ENCODE data around the gene DISC1. TPM values are rescaled to one million over a fixed set of nuclear protein-coding genes. Genes with fewer than 3 reads are reported as not detected.

Gene DISC1
- total RNA-seq, 5 donors from 2014 or later (not counting 1 experiment from before 2014, with no cell fraction given) = 12.9 to 37.0 (median 14.6) TPM

GRCh38 chr1:231887166-231887565 lies 260.6 kb downstream of the DISC1 start:
- H3K27ac ChIP-seq (ENCODE audit: low read length) = no peak overlapping the region
- H3K27ac Mint-ChIP-seq = no peak overlapping the region
- DNase-seq = no peak
- no peaks in the 10 kb centered on the region for H3K27me3 Mint-ChIP-seq
- H3K9me3 Mint-ChIP-seq = peaks cover 0 to under 1% (median 0%) of the 10 kb centered on the region in 3 donors
- no peaks in the 10 kb centered on the region for H3K9me3 ChIP-seq
- H3K4me1 ChIP-seq (ENCODE audit: control insufficient read depth in 1 of 2, extremely low read depth in 1 of 2, insufficient read depth in 2 of 2, low read length in 2 of 2) = peaks cover 0 to 3% of the 10 kb centered on the region in 2 experiments
- H3K4me3 ChIP-seq (ENCODE audit: control insufficient read depth in 1 of 2, extremely low read depth in 1 of 2, low read length in 1 of 2) = no peak overlapping the region
- no peak for ATAC-seq (replicated peaks in 1 of 4)
- peaks cover 7 to 27% (median 7%) of the 10 kb centered on the region in 3 donors for H3K4me1 Mint-ChIP-seq
- CTCF ChIA-PET = no interaction called here
- POLR2A ChIA-PET = no interaction called here
- H3K36me3 Mint-ChIP-seq = peaks cover 28% of the 10 kb centered on the region
- 100% methylated on average over 1 of the region's 3 CpGs for WGBS (ENCODE audit: insufficient coverage)
- H3K36me3 ChIP-seq (ENCODE audit: control insufficient read depth in 2 of 2, extremely low read depth in 1 of 2, insufficient read depth in 1 of 2, low read length in 1 of 2) = no peaks in the 10 kb centered on the region
- no peak overlapping the region for H3K4me3 Mint-ChIP-seq
- no peaks in the 10 kb centered on the region for H3K27me3 ChIP-seq (replicated peaks in 1 of 2; ENCODE audit: control insufficient read depth in 2 of 2, extremely low read depth in 1 of 2, insufficient read depth in 2 of 2, low read length in 1 of 2)

GRCh38 chr1:231887866-231888265 lies 261.3 kb downstream of the DISC1 start:
- 97% methylated on average over 3 of the region's 6 CpGs for WGBS (ENCODE audit: insufficient coverage)
- CTCF ChIA-PET = no interaction called here

DNA sequence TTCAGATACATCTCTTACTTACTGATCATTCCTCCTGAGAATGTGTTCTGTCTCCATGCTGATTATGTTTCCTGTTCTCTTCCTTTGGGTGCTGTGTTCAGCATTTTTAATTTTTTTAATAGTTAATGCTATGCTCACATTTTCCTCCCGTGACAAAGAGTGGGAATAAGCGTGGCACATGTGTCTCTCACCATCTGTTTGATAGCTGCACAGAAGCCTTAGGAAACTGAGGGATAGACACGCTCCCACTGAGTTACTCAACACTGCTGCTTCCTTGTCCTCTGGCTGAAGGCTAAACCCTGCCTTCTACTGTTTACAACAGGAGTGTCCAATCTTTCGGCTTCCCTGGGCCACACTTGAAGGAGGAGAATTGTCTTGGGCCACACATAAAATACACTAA lies 264.2 kb downstream of the DISC1 start:
- no peaks in the 10 kb centered on the region for H3K27me3 Mint-ChIP-seq
- no peak overlapping the region for H3K27ac ChIP-seq (ENCODE audit: low read length)
- no peak overlapping the region for H3K4me3 Mint-ChIP-seq
- no peaks in the 10 kb centered on the region for H3K9me3 ChIP-seq
- ChIA-PET CTCF (interaction anchor here in 1 of 2 donors (1.0 kb wide), 1 partner anchor 28 kb away, joined by 3 read pairs; no protein-coding TSS in a partner anchor), POLR2A (no interaction called here)
- H3K4me3 ChIP-seq (ENCODE audit: control insufficient read depth in 1 of 2, extremely low read depth in 1 of 2, low read length in 1 of 2) = no peak overlapping the region
- H3K36me3 ChIP-seq (ENCODE audit: control insufficient read depth in 2 of 2, extremely low read depth in 1 of 2, insufficient read depth in 1 of 2, low read length in 1 of 2) = no peaks in the 10 kb centered on the region
- DNase-seq = no peak
- H3K4me1 Mint-ChIP-seq = peaks cover 0 to 20% (median 10%) of the 10 kb centered on the region in 3 donors
- H3K9me3 Mint-ChIP-seq = peaks cover 0 to 5% (median 3%) of the 10 kb centered on the region in 3 donors
- peaks cover 17% of the 10 kb centered on the region for H3K36me3 Mint-ChIP-seq
- 90% methylated on average over 2 of the region's 4 CpGs for WGBS (ENCODE audit: insufficient coverage)
- no peaks in the 10 kb centered on the region for H3K27me3 ChIP-seq (replicated peaks in 1 of 2; ENCODE audit: control insufficient read depth in 2 of 2, extremely low read depth in 1 of 2, insufficient read depth in 2 of 2, low read length in 1 of 2)
- no peaks in the 10 kb centered on the region for H3K4me1 ChIP-seq (ENCODE audit: control insufficient read depth in 1 of 2, extremely low read depth in 1 of 2, insufficient read depth in 2 of 2, low read length in 2 of 2)
- no peak for ATAC-seq (replicated peaks in 1 of 4)
- H3K27ac Mint-ChIP-seq = no peak overlapping the region

More at GRCh38 chr1:231887866-231888265, 261.3 kb downstream of the DISC1 start:
- H3K27me3 Mint-ChIP-seq = no peaks in the 10 kb centered on the region
- Histone ChIP-seq H3K27me3 (replicated peaks in 1 of 2; ENCODE audit: control insufficient read depth in 2 of 2, extremely low read depth in 1 of 2, insufficient read depth in 2 of 2, low read length in 1 of 2) (no peaks in the 10 kb centered on the region), H3K27ac (ENCODE audit: low read length) (no peak overlapping the region), H3K4me3 (ENCODE audit: control insufficient read depth in 1 of 2, extremely low read depth in 1 of 2, low read length in 1 of 2) (no peak overlapping the region), H3K9me3 (no peaks in the 10 kb centered on the region), H3K36me3 (ENCODE audit: control insufficient read depth in 2 of 2, extremely low read depth in 1 of 2, insufficient read depth in 1 of 2, low read length in 1 of 2) (no peaks in the 10 kb centered on the region), H3K4me1 (ENCODE audit: control insufficient read depth in 1 of 2, extremely low read depth in 1 of 2, insufficient read depth in 2 of 2, low read length in 2 of 2) (peaks cover 0 to 3% of the 10 kb centered on the region in 2 experiments)
- peaks cover 0 to 5% (median 0%) of the 10 kb centered on the region in 3 donors for H3K9me3 Mint-ChIP-seq
- ATAC-seq (replicated peaks in 1 of 4) (no peak), DNase-seq (no peak)
- no peak overlapping the region for H3K27ac Mint-ChIP-seq
- H3K36me3 Mint-ChIP-seq = peaks cover 22% of the 10 kb centered on the region
- no peak overlapping the region for H3K4me3 Mint-ChIP-seq
- peaks cover 5 to 20% (median 7%) of the 10 kb centered on the region in 3 donors for H3K4me1 Mint-ChIP-seq
- POLR2A ChIA-PET = no interaction called here

DNA sequence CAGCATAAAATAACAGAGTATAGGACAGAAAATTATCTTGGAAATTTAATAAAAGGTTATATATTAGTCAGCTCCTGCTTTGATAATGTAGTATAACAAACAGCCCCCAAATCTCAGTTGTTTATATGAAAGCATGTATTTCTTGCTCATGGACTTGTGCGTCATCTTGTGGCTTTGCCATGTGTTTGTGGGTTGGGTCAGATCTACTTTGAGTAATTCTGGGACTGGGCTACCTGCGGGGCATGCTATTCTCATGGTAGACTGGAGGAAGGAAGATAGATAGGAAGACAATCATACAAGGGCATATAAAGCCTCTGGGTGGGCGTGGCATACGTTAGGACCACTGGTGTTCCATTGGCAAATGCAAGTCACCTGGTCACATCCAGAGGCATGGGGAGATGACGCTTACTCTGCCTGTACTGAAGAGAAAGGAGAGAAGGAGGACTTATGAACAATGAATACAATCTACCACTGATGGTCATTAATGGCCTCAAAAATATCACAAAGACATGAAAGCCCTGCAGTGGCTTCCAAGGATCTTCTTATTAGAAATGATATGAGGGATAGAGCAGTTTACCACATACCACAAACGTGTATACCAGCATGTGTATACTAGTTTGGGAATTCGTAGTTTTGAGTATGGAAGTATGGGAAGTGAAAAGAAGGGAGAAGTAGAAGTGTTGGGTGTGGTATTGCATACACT lies 267.0 kb downstream of the DISC1 start:
- Histone ChIP-seq H3K4me1 (ENCODE audit: control insufficient read depth in 1 of 2, extremely low read depth in 1 of 2, insufficient read depth in 2 of 2, low read length in 2 of 2) (no peaks in the 10 kb centered on the region), H3K36me3 (ENCODE audit: control insufficient read depth in 2 of 2, extremely low read depth in 1 of 2, insufficient read depth in 1 of 2, low read length in 1 of 2) (no peaks in the 10 kb centered on the region), H3K4me3 (ENCODE audit: control insufficient read depth in 1 of 2, extremely low read depth in 1 of 2, low read length in 1 of 2) (no peak overlapping the region), H3K9me3 (no peaks in the 10 kb centered on the region), H3K27ac (ENCODE audit: low read length) (no peak overlapping the region), H3K27me3 (replicated peaks in 1 of 2; ENCODE audit: control insufficient read depth in 2 of 2, extremely low read depth in 1 of 2, insufficient read depth in 2 of 2, low read length in 1 of 2) (no peaks in the 10 kb centered on the region)
- ChIA-PET CTCF (no interaction called here), POLR2A (no interaction called here)
- Mint-ChIP-seq H3K27me3 (no peaks in the 10 kb centered on the region), H3K9me3 (peaks cover 0 to 5% (median 3%) of the 10 kb centered on the region in 3 donors), H3K4me1 (peaks cover 3 to 35% (median 11%) of the 10 kb centered on the region in 3 donors), H3K4me3 (no peak overlapping the region), H3K36me3 (peaks cover 18% of the 10 kb centered on the region), H3K27ac (no peak overlapping the region)
- no CpG with 5 or more reads among the region's 7 CpGs for WGBS (ENCODE audit: insufficient coverage)
- ATAC-seq (replicated peaks in 1 of 4) (no peak), DNase-seq (no peak)

DNA sequence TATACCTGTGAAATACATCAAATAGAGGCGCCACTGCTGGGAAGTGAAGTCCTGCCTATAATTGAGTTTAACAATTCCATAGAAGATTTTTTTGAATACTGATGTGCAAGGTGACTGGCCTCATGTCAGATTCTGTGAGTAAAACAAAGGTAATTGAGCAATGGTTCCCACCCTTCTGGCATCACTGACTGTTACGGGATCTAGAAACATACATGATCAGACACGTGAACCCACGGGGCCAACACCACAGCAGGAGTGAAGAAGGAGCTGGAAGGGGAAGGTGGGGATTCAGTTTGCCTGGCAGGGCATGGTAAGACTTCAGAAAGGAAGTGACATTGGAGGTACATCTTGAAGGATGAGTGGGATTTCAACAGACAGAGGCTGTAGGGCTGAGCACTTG lies 270.2 kb downstream of the DISC1 start:
- ATAC-seq (replicated peaks in 1 of 4) (no peak), DNase-seq (no peak)
- no peak overlapping the region for H3K27ac Mint-ChIP-seq
- Histone ChIP-seq H3K4me1 (ENCODE audit: control insufficient read depth in 1 of 2, extremely low read depth in 1 of 2, insufficient read depth in 2 of 2, low read length in 2 of 2) (no peaks in the 10 kb centered on the region), H3K9me3 (no peaks in the 10 kb centered on the region), H3K27me3 (replicated peaks in 1 of 2; ENCODE audit: control insufficient read depth in 2 of 2, extremely low read depth in 1 of 2, insufficient read depth in 2 of 2, low read length in 1 of 2) (no peaks in the 10 kb centered on the region), H3K36me3 (ENCODE audit: control insufficient read depth in 2 of 2, extremely low read depth in 1 of 2, insufficient read depth in 1 of 2, low read length in 1 of 2) (no peaks in the 10 kb centered on the region), H3K27ac (ENCODE audit: low read length) (no peak overlapping the region), H3K4me3 (ENCODE audit: control insufficient read depth in 1 of 2, extremely low read depth in 1 of 2, low read length in 1 of 2) (no peak overlapping the region)
- no peak overlapping the region for H3K4me3 Mint-ChIP-seq
- no peaks in the 10 kb centered on the region for H3K27me3 Mint-ChIP-seq
- ChIA-PET POLR2A (no interaction called here), CTCF (no interaction called here)
- 100% methylated on average over 3 of the region's 4 CpGs for WGBS (ENCODE audit: insufficient coverage)
- H3K36me3 Mint-ChIP-seq = peaks cover 7% of the 10 kb centered on the region
- H3K4me1 Mint-ChIP-seq = peaks cover 3 to 32% (median 8%) of the 10 kb centered on the region in 3 donors
- H3K9me3 Mint-ChIP-seq = peaks cover 0 to 5% (median 3%) of the 10 kb centered on the region in 3 donors

DNA sequence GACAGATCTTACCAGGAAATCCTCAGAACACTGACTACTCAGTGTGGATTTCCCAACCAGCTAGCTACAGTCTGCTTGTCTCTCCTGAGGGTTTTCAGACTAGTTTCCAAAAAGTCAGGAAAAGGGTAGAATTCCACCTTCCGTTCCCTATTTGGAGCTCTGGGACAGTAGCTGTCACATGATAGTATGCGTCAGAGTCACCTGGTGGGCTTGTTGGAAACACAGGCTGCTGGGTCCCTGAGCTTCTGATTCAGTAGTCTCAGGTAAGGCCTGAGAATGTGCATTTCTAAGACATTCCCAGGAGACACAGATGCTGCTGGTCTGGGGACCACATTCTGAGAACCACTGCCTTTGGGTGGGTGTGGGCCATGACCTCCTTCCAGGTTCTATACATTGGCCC lies 272.5 kb downstream of the DISC1 start:
- 100% methylated on average over 1 of the region's 2 CpGs for WGBS (ENCODE audit: insufficient coverage)
- ChIA-PET POLR2A (no interaction called here), CTCF (no interaction called here)
- no peak overlapping the region for H3K4me3 Mint-ChIP-seq
- Histone ChIP-seq H3K4me3 (ENCODE audit: control insufficient read depth in 1 of 2, extremely low read depth in 1 of 2, low read length in 1 of 2) (no peak overlapping the region), H3K9me3 (no peaks in the 10 kb centered on the region), H3K4me1 (ENCODE audit: control insufficient read depth in 1 of 2, extremely low read depth in 1 of 2, insufficient read depth in 2 of 2, low read length in 2 of 2) (no peaks in the 10 kb centered on the region), H3K27ac (ENCODE audit: low read length) (no peak overlapping the region), H3K27me3 (replicated peaks in 1 of 2; ENCODE audit: control insufficient read depth in 2 of 2, extremely low read depth in 1 of 2, insufficient read depth in 2 of 2, low read length in 1 of 2) (no peaks in the 10 kb centered on the region), H3K36me3 (ENCODE audit: control insufficient read depth in 2 of 2, extremely low read depth in 1 of 2, insufficient read depth in 1 of 2, low read length in 1 of 2) (peaks cover 0 to 5% of the 10 kb centered on the region in 2 donors)
- H3K36me3 Mint-ChIP-seq = peaks cover 13% of the 10 kb centered on the region
- DNase-seq = no peak
- peaks cover 0 to 2% (median 0%) of the 10 kb centered on the region in 3 donors for H3K9me3 Mint-ChIP-seq
- H3K27ac Mint-ChIP-seq = no peak overlapping the region
- peaks cover 3 to 37% (median 3%) of the 10 kb centered on the region in 3 donors for H3K4me1 Mint-ChIP-seq
- no peaks in the 10 kb centered on the region for H3K27me3 Mint-ChIP-seq
- no peak for ATAC-seq (replicated peaks in 1 of 4)

All from T-cell (primary cell).